Measurements from ENCODE around the gene EIF4E1B. TPM values are rescaled to one million over a fixed set of nuclear protein-coding genes. Genes with fewer than 3 reads are reported as not detected.

EIF4E1B gene
- total RNA-seq, 1 donor from 2014 or later, result not detected

GRCh38 chr5:176692326-176692725 lies 61.9 kb downstream of the EIF4E1B start:
- DNase-seq, result no peak

- no peak for DNase-seq
These were observed 62.5 kb downstream of the EIF4E1B start for GRCh38 chr5:176692839-176693476.

- no peak for DNase-seq
These were observed 63.0 kb downstream of the EIF4E1B start for GRCh38 chr5:176693477-176693851.

GRCh38 chr5:176694146-176694545 lies 63.7 kb downstream of the EIF4E1B start:
- no peak for DNase-seq

- DNase-seq, result no peak
These were observed 64.2 kb downstream of the EIF4E1B start for GRCh38 chr5:176694631-176695030.

GRCh38 chr5:176695073-176695472 lies 64.6 kb downstream of the EIF4E1B start:
- no peak for DNase-seq

Small RNA genes lying within 50 kb of the gene (small RNA-seq; reads per million reads assigned to genes)
- gene MIR4281, result not detected

Other genes starting within 250 kb of the EIF4E1B start
- gene NOP16, start 242.1 kb upstream of the EIF4E1B start, total RNA-seq, result 5.0 TPM
- 26.4 TPM for gene HIGD2A, start 241.9 kb upstream of the EIF4E1B start, total RNA-seq
- 42.0 TPM for gene CLTB, start 214.1 kb upstream of the EIF4E1B start, total RNA-seq
- gene FAF2, start 182.3 kb upstream of the EIF4E1B start, total RNA-seq, result 32.6 TPM
- gene RNF44, start 93.3 kb upstream of the EIF4E1B start, total RNA-seq, result 8.6 TPM
- under 0.01 TPM for gene CDHR2, start 81.3 kb upstream of the EIF4E1B start, total RNA-seq
- 107 TPM for gene GPRIN1, start 20.5 kb upstream of the EIF4E1B start, total RNA-seq
- 12.6 TPM for gene SNCB, start 141 bp upstream of the EIF4E1B start, total RNA-seq
- 27.1 TPM for gene TSPAN17, start 16.8 kb downstream of the EIF4E1B start, total RNA-seq
- gene UNC5A, start 179.9 kb downstream of the EIF4E1B start, total RNA-seq, result 8.3 TPM

All from occipital lobe (tissue), 3 donors.